NCI-H510A (cell line): ENCODE data around the gene AMY1A.
"Not testable (repeated sequence)": the region's sequence is repeated elsewhere in the genome, so short reads cannot be mapped to it uniquely, and the experiment has no call there.

Experiments used
- DNase-seq: peaks from one replicate; lab custom pipeline; 2025; lab: John Stamatoyannopoulos, UW

AMY1A gene

GRCh38 chr1:103655460-103655859 lies at the start of gene AMY1A:
AMY1A (plus strand) TSS chr1:103655760; CDS start chr1:103656331, 571 bp downstream.
- not testable (repeated sequence) for DNase-seq

GRCh38 chr1:103616362-103616761 lies 39.2 kb upstream of the AMY1A start:
- DNase-seq: no peak

- not testable (repeated sequence) for DNase-seq
Measured at GRCh38 chr1:103616994-103617477, 38.5 kb upstream of the AMY1A start, which contains the start of gene AMY2A. AMY2A (plus strand) TSS chr1:103617427; CDS start chr1:103617441, 14 bp downstream.

- not testable (repeated sequence) for DNase-seq
Measured at GRCh38 chr1:103627436-103627835, 28.1 kb upstream of the AMY1A start.

GRCh38 chr1:103641194-103641593 lies 14.4 kb upstream of the AMY1A start:
- DNase-seq: not testable (repeated sequence)

- not testable (repeated sequence) for DNase-seq
Measured at GRCh38 chr1:103643908-103644307, 11.7 kb upstream of the AMY1A start.

- DNase-seq: not testable (repeated sequence)
Measured at GRCh38 chr1:103650305-103650704, 5.3 kb upstream of the AMY1A start.

- DNase-seq: not testable (repeated sequence)
Measured at GRCh38 chr1:103650889-103651288, 4.7 kb upstream of the AMY1A start.

- not testable (repeated sequence) for DNase-seq
Measured at GRCh38 chr1:103654133-103654532, 1.4 kb upstream of the AMY1A start.

GRCh38 chr1:103676335-103676734 lies 20.8 kb downstream of the AMY1A start:
- not testable (repeated sequence) for DNase-seq

- not testable (repeated sequence) for DNase-seq
Measured at GRCh38 chr1:103696110-103696509, 40.5 kb downstream of the AMY1A start, which contains the start of gene AMY1B. AMY1B (minus strand) TSS chr1:103696210; CDS start chr1:103695639, 571 bp downstream.

- not testable (repeated sequence) for DNase-seq
Measured at GRCh38 chr1:103697430-103697829, 41.9 kb downstream of the AMY1A start.

- not testable (repeated sequence) for DNase-seq
Measured at GRCh38 chr1:103700669-103701068, 45.1 kb downstream of the AMY1A start.

GRCh38 chr1:103701256-103701655 lies 45.7 kb downstream of the AMY1A start:
- not testable (repeated sequence) for DNase-seq

GRCh38 chr1:103707670-103708069 lies 52.1 kb downstream of the AMY1A start:
- DNase-seq: not testable (repeated sequence)

GRCh38 chr1:103710381-103710780 lies 54.8 kb downstream of the AMY1A start:
- not testable (repeated sequence) for DNase-seq
